HEK293 (cell line): Measurements from ENCODE around the gene BMP4.

Source experiments
- ATF2 ChIP-seq: fragments of 450-650 bp; formaldehyde crosslinking; IDR thresholded peaks from 2 replicates; pipeline ENCODE4 v1.5.1; 2016; ENCODE audit warnings: missing biosample characterization, missing genetic modification characterization, low read depth
- BCL6B ChIP-seq: fragments of 450-650 bp; formaldehyde crosslinking; IDR thresholded peaks from 2 replicates; pipeline ENCODE4 v1.5.1; 2017; ENCODE audit warnings: missing biosample characterization, missing genetic modification characterization
- GLI4 ChIP-seq: fragments of 450-650 bp; formaldehyde crosslinking; IDR thresholded peaks from 2 replicates; pipeline ENCODE4 v1.5.1; 2016; ENCODE audit warnings: missing biosample characterization, missing genetic modification characterization
- GLIS1 ChIP-seq: fragments of 450-650 bp; formaldehyde crosslinking; IDR thresholded peaks from 2 replicates; pipeline ENCODE4 v1.5.1; 2016; ENCODE audit warnings: missing biosample characterization, missing genetic modification characterization
- HOXC10 ChIP-seq: sonication (generic); formaldehyde crosslinking; IDR thresholded peaks from 2 replicates; pipeline ENCODE4 v1.8.1; 2023; ENCODE audit warnings: mild to moderate bottlenecking, missing genetic modification reagents
- HOXD13 ChIP-seq: sonication (generic); formaldehyde crosslinking; IDR thresholded peaks from 2 replicates; pipeline ENCODE4 v1.8.0; 2022; ENCODE audit warnings: missing genetic modification reagents, borderline replicate concordance
- PRDM6 ChIP-seq: fragments of 450-650 bp; formaldehyde crosslinking; IDR thresholded peaks from 2 replicates; pipeline ENCODE4 v1.5.1; 2017; ENCODE audit warnings: missing biosample characterization, missing genetic modification characterization
- WT1 ChIP-seq: fragments of 450-650 bp; formaldehyde crosslinking; IDR thresholded peaks from 2 replicates; pipeline ENCODE4 v1.5.1; 2016; ENCODE audit warnings: missing biosample characterization, missing genetic modification characterization
- ZBTB1 ChIP-seq: fragments of 450-650 bp; formaldehyde crosslinking; IDR thresholded peaks from 2 replicates; pipeline ENCODE4 v1.5.1; 2016; ENCODE audit warnings: missing biosample characterization, missing genetic modification characterization
- ZBTB10 ChIP-seq: fragments of 450-650 bp; formaldehyde crosslinking; IDR thresholded peaks from 2 replicates; pipeline ENCODE4 v1.5.1; 2016; ENCODE audit warnings: missing biosample characterization, missing genetic modification characterization
- ZBTB20 ChIP-seq: fragments of 450-650 bp; formaldehyde crosslinking; IDR thresholded peaks from 2 replicates; pipeline ENCODE4 v1.5.1; 2016; ENCODE audit warnings: missing biosample characterization, missing genetic modification characterization
- ZNF133 ChIP-seq: fragments of 450-650 bp; formaldehyde crosslinking; IDR thresholded peaks from 2 replicates; pipeline ENCODE4 v1.5.1; 2016; ENCODE audit warnings: missing biosample characterization, missing genetic modification characterization
- ZNF155 ChIP-seq: fragments of 450-650 bp; formaldehyde crosslinking; IDR thresholded peaks from 2 replicates; pipeline ENCODE4 v1.5.1; 2016; ENCODE audit warnings: missing biosample characterization, missing genetic modification characterization
- ZNF175 ChIP-seq: fragments of 450-650 bp; formaldehyde crosslinking; IDR thresholded peaks from 2 replicates; pipeline ENCODE4 v1.5.1; 2016; ENCODE audit warnings: missing biosample characterization, missing genetic modification characterization
- ZNF221 ChIP-seq: fragments of 450-650 bp; formaldehyde crosslinking; IDR thresholded peaks from 2 replicates; pipeline ENCODE4 v1.5.1; 2017; ENCODE audit warnings: missing biosample characterization, missing genetic modification characterization, borderline replicate concordance
- ZNF26 ChIP-seq: fragments of 450-650 bp; formaldehyde crosslinking; IDR thresholded peaks from 2 replicates; pipeline ENCODE4 v1.5.1; 2016; ENCODE audit warnings: missing biosample characterization, missing genetic modification characterization
- ZNF302 ChIP-seq: fragments of 450-650 bp; formaldehyde crosslinking; IDR thresholded peaks from 2 replicates; pipeline ENCODE4 v1.5.1; 2016; ENCODE audit warnings: missing biosample characterization, missing genetic modification characterization, low read depth
- ZNF324 ChIP-seq: fragments of 450-650 bp; formaldehyde crosslinking; IDR thresholded peaks from 2 replicates; pipeline ENCODE4 v1.5.1; 2016; ENCODE audit warnings: missing biosample characterization, missing genetic modification characterization
- ZNF350 ChIP-seq: fragments of 450-650 bp; formaldehyde crosslinking; IDR thresholded peaks from 2 replicates; pipeline ENCODE4 v1.5.0; 2017; ENCODE audit warnings: missing biosample characterization, mild to moderate bottlenecking, missing genetic modification characterization
- ZNF354C ChIP-seq: fragments of 450-650 bp; formaldehyde crosslinking; IDR thresholded peaks from 2 replicates; pipeline ENCODE4 v1.5.1; 2016; ENCODE audit warnings: missing biosample characterization, missing genetic modification characterization, low read depth, borderline replicate concordance
- ZNF37A ChIP-seq: fragments of 450-650 bp; IDR thresholded peaks from 2 replicates; pipeline ENCODE4 v1.5.1; 2018; ENCODE audit warnings: missing biosample characterization, missing genetic modification characterization
- ZNF394 ChIP-seq: fragments of 450-650 bp; formaldehyde crosslinking; IDR thresholded peaks from 2 replicates; pipeline ENCODE4 v1.5.1; 2016; ENCODE audit warnings: missing biosample characterization, missing genetic modification characterization, mild to moderate bottlenecking, moderate library complexity, borderline replicate concordance
- ZNF449 ChIP-seq: fragments of 450-650 bp; formaldehyde crosslinking; IDR thresholded peaks from 2 replicates; pipeline ENCODE4 v1.5.1; 2017; ENCODE audit warnings: missing biosample characterization, mild to moderate bottlenecking, missing genetic modification characterization, moderate library complexity
- ZNF48 ChIP-seq: fragments of 450-650 bp; formaldehyde crosslinking; IDR thresholded peaks from 2 replicates; pipeline ENCODE4 v1.5.1; 2016; ENCODE audit warnings: missing biosample characterization, missing genetic modification characterization
- ZNF548 ChIP-seq: fragments of 450-650 bp; formaldehyde crosslinking; IDR thresholded peaks from 2 replicates; pipeline ENCODE4 v1.5.1; 2016; ENCODE audit warnings: missing biosample characterization, missing genetic modification characterization
- ZNF600 ChIP-seq: fragments of 450-650 bp; formaldehyde crosslinking; IDR thresholded peaks from 2 replicates; pipeline ENCODE4 v1.5.1; 2016; ENCODE audit warnings: missing biosample characterization, missing genetic modification characterization
- ZNF621 ChIP-seq: fragments of 450-650 bp; formaldehyde crosslinking; IDR thresholded peaks from 2 replicates; pipeline ENCODE4 v1.5.1; 2017; ENCODE audit warnings: missing biosample characterization, missing genetic modification characterization
- ZNF626 ChIP-seq: fragments of 450-650 bp; sonication (Bioruptor Pico); formaldehyde crosslinking; IDR thresholded peaks from 2 replicates; pipeline ENCODE4 v1.5.1; 2018; ENCODE audit warnings: missing biosample characterization, missing genetic modification characterization, inconsistent platforms
- ZNF76 ChIP-seq: fragments of 450-650 bp; formaldehyde crosslinking; IDR thresholded peaks from 2 replicates; pipeline ENCODE4; 2016; ENCODE audit warnings: low read depth, missing biosample characterization, missing genetic modification characterization, borderline replicate concordance
- ZNF785 ChIP-seq: fragments of 450-650 bp; formaldehyde crosslinking; IDR thresholded peaks from 2 replicates; pipeline ENCODE4 v1.5.1; 2016; ENCODE audit warnings: missing biosample characterization, missing genetic modification characterization
- ZNF830 ChIP-seq: fragments of 450-650 bp; IDR thresholded peaks from 2 replicates; pipeline ENCODE4 v1.5.0; 2018; ENCODE audit warnings: missing biosample characterization, missing genetic modification characterization, low read depth, mild to moderate bottlenecking, moderate library complexity

The BMP4 gene

GRCh38 chr14:53999061-53999488 is 42.5 kb upstream of the BMP4 start (continued):
- TF ChIP-seq ATF2, result no peak
- no peak for TF ChIP-seq GLI4 (tag by site-specific recombination)
- no peak for TF ChIP-seq HOXC10 (CRISPR knock-in tag)
- no peak for TF ChIP-seq ZNF48 (tag by site-specific recombination)
- TF ChIP-seq ZNF324 (tag by site-specific recombination), result no peak
- no peak for TF ChIP-seq ZNF354C
- no peak for TF ChIP-seq ZNF76 (tag by site-specific recombination)
- TF ChIP-seq ZNF175, result no peak
- peak; percentile 68 for TF ChIP-seq GLIS1 (tag by site-specific recombination)
- peak; percentile 68; the same call in 1 of the 2 replicates for TF ChIP-seq HOXD13 (CRISPR knock-in tag)
- TF ChIP-seq ZNF621 (tag by site-specific recombination), result no peak
- TF ChIP-seq BCL6B (tag by site-specific recombination), result no peak
- TF ChIP-seq ZBTB1 (tag by site-specific recombination), result no peak
- TF ChIP-seq ZNF785 (tag by site-specific recombination), result no peak
- TF ChIP-seq ZNF133 (tag by site-specific recombination), result no peak
- TF ChIP-seq PRDM6 (tag by site-specific recombination), result peak; percentile 60
- TF ChIP-seq ZBTB10 (tag by site-specific recombination), result no peak
- no peak for TF ChIP-seq ZNF548 (tag by site-specific recombination)
- no peak for TF ChIP-seq ZNF221 (tag by site-specific recombination)
- no peak for TF ChIP-seq ZNF394 (tag by site-specific recombination)
- no peak for TF ChIP-seq ZNF830
- no peak for TF ChIP-seq ZNF350
- TF ChIP-seq ZNF37A (tag by site-specific recombination), result no peak
- no peak for TF ChIP-seq ZBTB20 (tag by site-specific recombination)
- no peak for TF ChIP-seq ZNF600 (tag by site-specific recombination)
- TF ChIP-seq ZNF626 (tag by site-specific recombination), result no peak
- TF ChIP-seq ZNF26, result no peak
- TF ChIP-seq ZNF449 (tag by site-specific recombination), result no peak
- TF ChIP-seq WT1 (tag by site-specific recombination), result peak; percentile 58
- no peak for TF ChIP-seq ZNF302 (tag by site-specific recombination)
- no peak for TF ChIP-seq ZNF155 (tag by site-specific recombination)
